ENCODE results near the gene CHAT.

Gene CHAT

GRCh38 chr10:49612513-49613164 lies 1.2 kb upstream of the CHAT start:
- peaks cover 4% of the 10 kb centered on the region for H3K27me3 ChIP-seq (ENCODE audit: insufficient read depth, low read length, poor library complexity, severe bottlenecking)
- no peaks in the 10 kb centered on the region for H4K20me1 ChIP-seq (ENCODE audit: insufficient read depth, low read length, poor library complexity, severe bottlenecking)
- H3K4me2 ChIP-seq (ENCODE audit: low read depth, low read length, poor library complexity, severe bottlenecking): no peak overlapping the region
- H3K9me3 ChIP-seq (ENCODE audit: insufficient read depth, low read depth, low read length): no peaks in the 10 kb centered on the region
- H3K9me2 ChIP-seq (replicated peaks; ENCODE audit: low read depth, low read length): no peaks in the 10 kb centered on the region
- H3K36me3 ChIP-seq (ENCODE audit: insufficient read depth, low read length): no peaks in the 10 kb centered on the region
- TF ChIP-seq EZH2phosphoT487 (IDR thresholded peaks at IDR 0.05; ENCODE audit: borderline replicate concordance) (no peak), CTCF (conservative IDR thresholded peaks at IDR 0.05; ENCODE audit: low read length) (no peak)
- H3K4me1 ChIP-seq (ENCODE audit: insufficient read depth, low read length, poor library complexity, severe bottlenecking): no peaks in the 10 kb centered on the region
- no peaks in the 10 kb centered on the region for H3K79me2 ChIP-seq (ENCODE audit: insufficient read depth, low read length)
- no peak overlapping the region for H3K4me3 ChIP-seq (ENCODE audit: low read length, poor library complexity, severe bottlenecking)
- H3F3A ChIP-seq (ENCODE audit: low read depth): no peaks in the 10 kb centered on the region
- no peak overlapping the region for H2AFZ ChIP-seq (ENCODE audit: low read length)
- no peak overlapping the region for H3K9ac ChIP-seq (ENCODE audit: low read depth, low read length, poor library complexity, severe bottlenecking)

DNA sequence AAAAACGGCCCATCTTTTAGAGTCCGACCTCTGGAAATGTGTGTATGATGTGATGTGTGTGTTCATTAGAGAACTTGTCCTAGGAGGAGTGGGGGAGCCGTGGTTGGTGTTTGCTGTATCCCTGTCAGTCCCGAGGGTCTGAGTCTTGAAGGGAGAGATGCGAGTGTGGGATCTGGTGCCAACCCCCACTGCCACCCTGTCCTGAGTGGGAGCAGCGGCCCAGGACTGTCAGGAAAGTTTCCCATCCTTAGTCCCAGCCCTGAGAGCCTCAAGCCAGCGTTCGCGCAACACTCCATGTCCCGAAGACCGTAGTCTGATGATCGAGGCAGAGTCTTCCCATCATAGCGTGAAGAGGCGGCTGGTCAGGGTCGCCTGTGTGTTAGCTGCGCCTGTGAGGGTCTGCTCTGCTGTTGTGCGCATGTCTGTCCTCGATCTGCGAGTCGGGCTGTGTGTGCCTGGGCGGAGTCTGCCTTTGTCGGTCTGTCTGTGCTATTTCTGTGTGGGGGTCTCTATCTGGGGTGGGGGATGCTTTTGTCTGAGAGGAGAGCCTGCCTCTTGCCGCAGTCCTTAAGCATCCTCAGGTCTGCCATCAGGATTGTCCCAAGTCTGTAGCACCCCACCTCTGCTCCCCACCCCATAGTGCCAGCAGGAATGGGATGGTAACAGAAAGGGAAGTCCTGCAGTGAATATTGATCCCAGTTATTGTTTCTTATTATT lies 514 bp upstream of the CHAT start:
- H3K79me2 ChIP-seq (ENCODE audit: insufficient read depth, low read length): no peaks in the 10 kb centered on the region
- H3K9me3 ChIP-seq (ENCODE audit: insufficient read depth, low read depth, low read length): no peaks in the 10 kb centered on the region
- TF ChIP-seq EZH2phosphoT487 (IDR thresholded peaks at IDR 0.05; ENCODE audit: borderline replicate concordance) (no peak), CTCF (conservative IDR thresholded peaks at IDR 0.05; ENCODE audit: low read length) (no peak)
- H3K9me2 ChIP-seq (replicated peaks; ENCODE audit: low read depth, low read length): no peaks in the 10 kb centered on the region
- H3K36me3 ChIP-seq (ENCODE audit: insufficient read depth, low read length): no peaks in the 10 kb centered on the region
- H3K4me2 ChIP-seq (ENCODE audit: low read depth, low read length, poor library complexity, severe bottlenecking): no peak overlapping the region
- no peaks in the 10 kb centered on the region for H3F3A ChIP-seq (ENCODE audit: low read depth)
- no peak overlapping the region for H3K4me3 ChIP-seq (ENCODE audit: low read length, poor library complexity, severe bottlenecking)
- no peak overlapping the region for H2AFZ ChIP-seq (ENCODE audit: low read length)
- no peaks in the 10 kb centered on the region for H3K4me1 ChIP-seq (ENCODE audit: insufficient read depth, low read length, poor library complexity, severe bottlenecking)
- H3K9ac ChIP-seq (ENCODE audit: low read depth, low read length, poor library complexity, severe bottlenecking): no peak overlapping the region
- H4K20me1 ChIP-seq (ENCODE audit: insufficient read depth, low read length, poor library complexity, severe bottlenecking): no peaks in the 10 kb centered on the region
- peaks cover 4% of the 10 kb centered on the region for H3K27me3 ChIP-seq (ENCODE audit: insufficient read depth, low read length, poor library complexity, severe bottlenecking)

- H3K27me3 ChIP-seq (ENCODE audit: insufficient read depth, low read length, poor library complexity, severe bottlenecking): peaks cover 4% of the 10 kb centered on the region
- no peaks in the 10 kb centered on the region for H4K20me1 ChIP-seq (ENCODE audit: insufficient read depth, low read length, poor library complexity, severe bottlenecking)
- no peaks in the 10 kb centered on the region for H3K36me3 ChIP-seq (ENCODE audit: insufficient read depth, low read length)
- no peaks in the 10 kb centered on the region for H3K9me3 ChIP-seq (ENCODE audit: insufficient read depth, low read depth, low read length)
- H3K79me2 ChIP-seq (ENCODE audit: insufficient read depth, low read length): no peaks in the 10 kb centered on the region
- no peak overlapping the region for H3K4me2 ChIP-seq (ENCODE audit: low read depth, low read length, poor library complexity, severe bottlenecking)
- H3K9me2 ChIP-seq (replicated peaks; ENCODE audit: low read depth, low read length): no peaks in the 10 kb centered on the region
- H2AFZ ChIP-seq (ENCODE audit: low read length): no peak overlapping the region
- no peak overlapping the region for H3K4me3 ChIP-seq (ENCODE audit: low read length, poor library complexity, severe bottlenecking)
- H3F3A ChIP-seq (ENCODE audit: low read depth): no peaks in the 10 kb centered on the region
- no peak overlapping the region for H3K9ac ChIP-seq (ENCODE audit: low read depth, low read length, poor library complexity, severe bottlenecking)
- no peak for TF ChIP-seq CTCF (conservative IDR thresholded peaks at IDR 0.05; ENCODE audit: low read length)
- no peak for TF ChIP-seq EZH2phosphoT487 (IDR thresholded peaks at IDR 0.05; ENCODE audit: borderline replicate concordance)
- H3K4me1 ChIP-seq (ENCODE audit: insufficient read depth, low read length, poor library complexity, severe bottlenecking): no peaks in the 10 kb centered on the region
Observed at GRCh38 chr10:49614242-49615198, 683 bp downstream of the CHAT start.
